ENCODE data around the gene APOB. TPM values are rescaled to one million over a fixed set of nuclear protein-coding genes. Genes with fewer than 3 reads are reported as not detected.

Gene APOB
- total RNA-seq, 1 experiment from 2014 or later, result not detected

DNA sequence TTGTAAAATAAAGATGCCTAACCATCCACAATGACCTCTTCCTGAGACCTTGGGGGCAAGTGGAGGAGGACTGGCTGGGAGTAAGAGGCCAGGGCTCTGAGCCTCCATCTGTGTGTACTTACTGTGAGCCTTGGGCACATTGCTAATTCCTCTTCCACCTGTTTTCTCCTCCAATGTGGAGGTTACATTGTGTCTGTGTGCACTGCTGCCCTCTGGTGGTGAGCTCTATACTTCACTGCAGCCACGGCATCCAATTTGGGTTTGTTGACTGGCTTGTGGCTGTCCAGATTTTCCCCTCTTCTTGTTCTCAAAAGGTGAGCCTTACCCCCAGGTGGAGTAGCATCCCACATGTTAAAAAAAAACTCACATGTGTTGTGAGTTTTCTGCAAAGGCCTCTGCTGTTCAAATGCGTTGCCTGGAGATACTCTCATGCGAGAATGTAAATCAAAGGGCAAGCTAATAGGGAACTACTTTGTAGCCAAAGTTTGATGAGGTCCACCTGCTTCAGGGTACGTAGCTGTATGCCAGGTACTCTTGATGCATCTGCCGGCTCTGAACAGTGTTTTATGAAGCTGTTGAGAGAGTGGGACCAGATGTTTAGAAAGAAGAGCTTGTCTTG, 80.8 kb downstream of the APOB start:
- Histone ChIP-seq H3K9me3 (ENCODE audit: low read depth, low read length, poor library complexity, severe bottlenecking) (no peaks in the 10 kb centered on the region), H3K27ac (ENCODE audit: low read depth, low read length, poor library complexity, severe bottlenecking) (no peak overlapping the region), H3K4me3 (ENCODE audit: low read depth, low read length, poor library complexity, severe bottlenecking) (no peak overlapping the region), H3K4me1 (ENCODE audit: insufficient read depth, low read length, poor library complexity, severe bottlenecking) (no peaks in the 10 kb centered on the region), H3K36me3 (ENCODE audit: insufficient read depth, low read length, poor library complexity, severe bottlenecking) (no peaks in the 10 kb centered on the region), H3K27me3 (replicated peaks; ENCODE audit: insufficient read depth, low read depth, low read length, poor library complexity) (peaks cover 91% of the 10 kb centered on the region)
- intact Hi-C loops (cut with micrococcal nuclease; ENCODE audit: unreplicated experiment), result loop anchor here (1.0 kb wide), 2 partner anchors 182 to 302 kb away; no protein-coding TSS in a partner anchor
- DNase-seq (ENCODE audit: low spot score), result peak; percentile 63
- BruUV-seq (replicated peaks), result no TSS peak
- POLR2A ChIA-PET (ENCODE audit: low non-redundant PET), result no interaction called here
- CTCF ChIA-PET, result interaction anchor here (0.5 to 3.3 kb wide), 8 partner anchors 10 to 1669 kb away, joined by 3 to 55 read pairs (median 4); no protein-coding TSS in a partner anchor
- TF ChIP-seq CTCF (conservative IDR thresholded peaks at IDR 0.05; ENCODE audit: low read depth, low read length) (peak; percentile 91), EZH2 (IDR thresholded peaks at IDR 0.05; ENCODE audit: borderline replicate concordance, low read depth, low read length, poor library complexity, severe bottlenecking) (no peak)

DNA sequence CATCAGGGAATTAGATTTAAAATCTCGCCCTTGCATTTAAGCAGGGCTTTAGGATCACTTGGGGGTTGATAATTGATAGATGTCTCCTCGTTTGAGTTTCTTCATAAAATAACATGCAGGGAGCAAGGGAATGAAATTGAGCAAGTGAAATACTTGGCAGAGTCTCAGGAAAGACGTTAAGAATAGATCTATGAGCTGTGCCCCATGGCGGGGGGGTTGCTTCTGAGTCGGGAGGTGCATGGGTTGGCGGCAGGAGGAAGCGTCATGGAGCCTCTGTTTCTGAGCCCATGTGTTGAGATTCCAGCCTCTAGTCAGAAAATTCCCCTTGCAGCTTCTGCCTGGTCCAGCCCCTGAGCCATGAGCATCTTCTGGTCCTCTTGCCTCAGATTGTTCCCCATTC, 82.0 kb downstream of the APOB start:
- intact Hi-C loops (cut with micrococcal nuclease; ENCODE audit: unreplicated experiment), result no loop called here
- POLR2A ChIA-PET (ENCODE audit: low non-redundant PET), result no interaction called here
- Histone ChIP-seq H3K27ac (ENCODE audit: low read depth, low read length, poor library complexity, severe bottlenecking) (no peak overlapping the region), H3K4me1 (ENCODE audit: insufficient read depth, low read length, poor library complexity, severe bottlenecking) (no peaks in the 10 kb centered on the region), H3K9me3 (ENCODE audit: low read depth, low read length, poor library complexity, severe bottlenecking) (no peaks in the 10 kb centered on the region), H3K36me3 (ENCODE audit: insufficient read depth, low read length, poor library complexity, severe bottlenecking) (no peaks in the 10 kb centered on the region), H3K27me3 (replicated peaks; ENCODE audit: insufficient read depth, low read depth, low read length, poor library complexity) (peaks cover 84% of the 10 kb centered on the region), H3K4me3 (ENCODE audit: low read depth, low read length, poor library complexity, severe bottlenecking) (no peak overlapping the region)
- DNase-seq (ENCODE audit: low spot score), result no peak
- CTCF ChIA-PET, result interaction anchor here (1.1 to 2.6 kb wide), 2 partner anchors 132 to 180 kb away, joined by 4 to 14 read pairs; no protein-coding TSS in a partner anchor
- no TSS peak for BruUV-seq (replicated peaks)
- TF ChIP-seq EZH2 (IDR thresholded peaks at IDR 0.05; ENCODE audit: borderline replicate concordance, low read depth, low read length, poor library complexity, severe bottlenecking), result no peak
- TF ChIP-seq CTCF (conservative IDR thresholded peaks at IDR 0.05; ENCODE audit: low read depth, low read length), result no peak

GRCh38 chr2:20960003-20960402, 83.9 kb downstream of the APOB start:
- no peak for DNase-seq (ENCODE audit: low spot score)
- H3K27me3 ChIP-seq (replicated peaks; ENCODE audit: insufficient read depth, low read depth, low read length, poor library complexity), result peaks cover 66% of the 10 kb centered on the region
- no peaks in the 10 kb centered on the region for H3K4me1 ChIP-seq (ENCODE audit: insufficient read depth, low read length, poor library complexity, severe bottlenecking)
- H3K9me3 ChIP-seq (ENCODE audit: low read depth, low read length, poor library complexity, severe bottlenecking), result no peaks in the 10 kb centered on the region
- intact Hi-C loops (cut with micrococcal nuclease; ENCODE audit: unreplicated experiment), result no loop called here
- H3K27ac ChIP-seq (ENCODE audit: low read depth, low read length, poor library complexity, severe bottlenecking), result no peak overlapping the region
- H3K36me3 ChIP-seq (ENCODE audit: insufficient read depth, low read length, poor library complexity, severe bottlenecking), result no peaks in the 10 kb centered on the region
- TF ChIP-seq EZH2 (IDR thresholded peaks at IDR 0.05; ENCODE audit: borderline replicate concordance, low read depth, low read length, poor library complexity, severe bottlenecking), result no peak
- no peak for TF ChIP-seq CTCF (conservative IDR thresholded peaks at IDR 0.05; ENCODE audit: low read depth, low read length)
- BruUV-seq (replicated peaks), result no TSS peak
- ChIA-PET POLR2A (ENCODE audit: low non-redundant PET) (no interaction called here), CTCF (interaction anchor here (1.0 kb wide), 1 partner anchor 179 kb away, joined by 3 read pairs; no protein-coding TSS in a partner anchor)
- no peak overlapping the region for H3K4me3 ChIP-seq (ENCODE audit: low read depth, low read length, poor library complexity, severe bottlenecking)
